GM12878 (cell line): ENCODE measurements around the gene CFAP92.

Source experiments
- ATF2 ChIP-seq: IDR thresholded peaks from 2 replicates; pipeline ENCODE4 v1.6.1; 2012; ENCODE audit warnings: low read length, inconsistent platforms
- CTCF ChIP-seq, 3 experiments: IDR thresholded peaks in 2 of 3; conservative IDR thresholded peaks in 1 of 3; 2 replicates each; pipeline ENCODE4 v1.5.1; 2011; ENCODE audit warnings: low read depth in 3 of 3, low read length in 3 of 3, mild to moderate bottlenecking in 3 of 3, control low read depth in 2 of 3, moderate library complexity in 2 of 3, inconsistent platforms in 1 of 3, mixed read lengths in 1 of 3; ENCODE audit not compliant: control insufficient read depth in 2 of 3, insufficient read depth in 1 of 3; ENCODE audit errors: extremely low read depth in 1 of 3
- GATAD2B ChIP-seq: fragments of 450-650 bp; conservative IDR thresholded peaks from 2 replicates; pipeline ENCODE4 v1.6.1; 2017; ENCODE audit warnings: low read depth, mild to moderate bottlenecking, moderate library complexity
- PAX5 ChIP-seq: IDR thresholded peaks from 2 replicates; pipeline ENCODE4 v1.6.1; 2011; ENCODE audit warnings: low read depth, low read length, borderline replicate concordance
- REST ChIP-seq: IDR thresholded peaks from 2 replicates; pipeline ENCODE4 v1.6.1; 2012; ENCODE audit warnings: mild to moderate bottlenecking, low read depth, low read length

GRCh38 chr3:128919988-128920387 is 73.9 kb downstream of the CFAP92 start:
- TF ChIP-seq PAX5: no peak
- no peak for TF ChIP-seq CTCF (IDR thresholded peaks at IDR 0.05 in 2 of 3, conservative IDR thresholded peaks at IDR 0.05 in 1 of 3; ENCODE audit: control insufficient read depth in 2 of 3, extremely low read depth in 1 of 3, insufficient read depth in 1 of 3, low read depth in 3 of 3, low read length in 3 of 3)
- no peak for TF ChIP-seq GATAD2B
- no peak for TF ChIP-seq REST
- no peak for TF ChIP-seq ATF2
